ENCODE data around the gene LARGE2.

The LARGE2 gene

DNA sequence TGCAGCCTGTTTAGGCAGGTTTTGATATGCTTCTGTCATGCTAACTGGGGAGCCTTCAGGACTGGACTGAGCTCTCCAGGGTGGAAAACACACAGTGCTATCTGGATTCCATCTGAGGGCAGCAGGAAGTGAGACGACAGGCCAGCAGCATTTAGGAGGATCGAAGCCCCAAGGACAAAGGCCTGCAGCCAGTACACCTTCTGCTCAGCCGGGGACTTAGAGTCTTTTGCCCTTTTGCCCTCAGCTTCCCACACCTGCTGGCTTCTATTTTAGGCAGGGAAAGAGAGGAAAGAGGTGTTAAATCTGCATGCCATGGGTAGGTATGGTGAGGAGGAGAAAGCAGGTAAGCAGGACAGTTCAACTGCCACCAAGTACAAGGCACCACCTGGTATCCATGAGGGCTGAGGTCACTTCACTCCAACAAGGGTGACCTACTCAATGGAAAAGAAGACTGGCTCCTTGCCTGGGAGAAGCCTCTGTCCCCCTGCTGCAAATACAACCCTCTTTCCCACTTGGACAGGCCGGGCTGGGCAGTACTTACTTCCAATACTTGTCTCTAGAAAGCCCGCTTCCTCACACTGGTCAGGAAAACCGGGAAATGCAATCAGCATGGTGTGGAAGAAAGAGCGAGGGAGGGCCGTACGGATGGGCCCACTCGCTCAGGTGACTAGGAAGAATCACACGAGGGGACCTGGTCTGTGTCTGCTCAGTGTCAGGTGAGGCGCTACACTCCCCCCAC, 12.3 kb downstream of the LARGE2 start:
- DNase-seq, result no peak
- no peak for TF ChIP-seq POLR2A (IDR thresholded peaks at IDR 0.05; ENCODE audit: low read length)
- no peak for TF ChIP-seq GATA1 (IDR thresholded peaks at IDR 0.05; ENCODE audit: low read depth, low read length)

- no peak for TF ChIP-seq POLR2A (IDR thresholded peaks at IDR 0.05; ENCODE audit: low read length)
- TF ChIP-seq GATA1 (IDR thresholded peaks at IDR 0.05; ENCODE audit: low read depth, low read length), result no peak
- DNase-seq, result no peak
These were observed 13.1 kb downstream of the LARGE2 start for GRCh38 chr11:45935349-45936064.

- TF ChIP-seq POLR2A (IDR thresholded peaks at IDR 0.05; ENCODE audit: low read length) (no peak), GATA1 (IDR thresholded peaks at IDR 0.05; ENCODE audit: low read depth, low read length) (no peak)
These were observed 14.1 kb downstream of the LARGE2 start for GRCh38 chr11:45936511-45937054.

GRCh38 chr11:45937916-45938315, 15.5 kb downstream of the LARGE2 start:
- no peak for DNase-seq
- no peak for TF ChIP-seq POLR2A (IDR thresholded peaks at IDR 0.05; ENCODE audit: low read length)
- TF ChIP-seq GATA1 (IDR thresholded peaks at IDR 0.05; ENCODE audit: low read depth, low read length), result no peak

More at GRCh38 chr11:45936511-45937054, 14.1 kb downstream of the LARGE2 start:
- DNase-seq, result no peak

DNA sequence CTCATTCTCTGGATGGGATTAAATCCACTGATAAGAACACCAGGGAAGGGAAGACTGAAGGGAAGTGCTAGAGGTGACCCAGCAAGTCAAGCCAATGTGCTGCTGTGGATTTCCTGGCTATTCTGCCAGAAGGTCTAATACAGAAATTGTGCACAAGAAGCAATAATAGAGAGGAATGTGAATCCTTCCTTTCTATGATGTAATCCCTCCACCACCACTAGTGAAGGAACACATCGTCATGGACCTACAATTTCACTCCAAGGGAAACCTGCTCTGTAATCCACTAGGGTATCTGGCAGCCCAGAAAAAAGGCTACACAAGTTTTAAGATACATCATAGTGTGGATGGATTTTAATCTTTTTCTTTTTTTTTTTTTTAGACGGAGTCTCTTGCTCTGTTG, 17.4 kb downstream of the LARGE2 start:
- TF ChIP-seq GATA1 (IDR thresholded peaks at IDR 0.05; ENCODE audit: low read depth, low read length), result no peak
- TF ChIP-seq POLR2A (IDR thresholded peaks at IDR 0.05; ENCODE audit: low read length), result no peak
- no peak for DNase-seq

DNA sequence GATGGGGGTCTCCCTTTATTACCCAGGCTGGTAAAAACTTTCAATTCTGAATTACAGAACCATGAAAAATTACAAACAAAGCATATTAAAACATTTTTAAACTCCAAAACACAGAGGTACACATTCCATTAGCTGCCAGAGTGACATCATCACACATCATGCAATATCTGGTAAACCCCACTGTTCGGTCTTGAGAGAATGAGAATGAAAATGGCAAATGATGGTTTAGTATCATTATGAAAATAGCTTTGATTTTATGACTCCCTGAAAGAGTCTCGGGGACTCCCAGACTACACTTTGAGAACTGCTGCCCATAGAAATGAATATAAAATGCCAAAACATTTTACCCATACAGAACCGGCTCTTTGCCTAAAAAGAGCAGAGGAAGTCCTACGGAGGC, 18.8 kb downstream of the LARGE2 start:
- TF ChIP-seq GATA1 (IDR thresholded peaks at IDR 0.05; ENCODE audit: low read depth, low read length), result no peak
- no peak for TF ChIP-seq POLR2A (IDR thresholded peaks at IDR 0.05; ENCODE audit: low read length)
- peak in 1 of 2 experiments; percentile 47 for DNase-seq

- TF ChIP-seq GATA1 (IDR thresholded peaks at IDR 0.05; ENCODE audit: low read depth, low read length), result no peak
- no peak for TF ChIP-seq POLR2A (IDR thresholded peaks at IDR 0.05; ENCODE audit: low read length)
- DNase-seq, result no peak
These were observed 19.9 kb downstream of the LARGE2 start for GRCh38 chr11:45942381-45942780.

- no peak for TF ChIP-seq GATA1 (IDR thresholded peaks at IDR 0.05; ENCODE audit: low read depth, low read length)
- no peak for TF ChIP-seq POLR2A (IDR thresholded peaks at IDR 0.05; ENCODE audit: low read length)
- no peak for DNase-seq
These were observed 23.0 kb downstream of the LARGE2 start for GRCh38 chr11:45945397-45945999.

GRCh38 chr11:45947885-45948284, 25.4 kb downstream of the LARGE2 start:
- no peak for TF ChIP-seq GATA1 (IDR thresholded peaks at IDR 0.05; ENCODE audit: low read depth, low read length)
- no peak for DNase-seq

DNA sequence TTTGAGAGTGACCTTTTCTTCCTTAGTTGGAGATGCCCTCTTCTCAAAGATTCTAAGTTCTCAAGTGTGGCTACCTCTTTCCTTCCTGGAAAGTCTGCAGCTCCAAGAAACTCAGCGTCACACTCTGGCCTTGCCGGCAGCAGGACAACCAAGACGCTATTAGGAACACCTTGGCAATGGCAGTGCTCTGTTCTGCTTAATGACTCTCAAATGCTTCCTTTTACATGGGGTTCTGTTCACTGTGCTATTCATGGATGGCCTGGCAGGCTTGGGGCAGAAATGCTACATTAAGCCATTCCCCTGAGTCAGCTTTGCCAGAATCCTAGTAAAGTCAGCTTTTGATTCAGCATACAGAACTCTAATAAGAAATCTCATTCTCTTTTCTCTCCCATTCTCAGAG, 25.9 kb downstream of the LARGE2 start:
- no peak for TF ChIP-seq GATA1 (IDR thresholded peaks at IDR 0.05; ENCODE audit: low read depth, low read length)
- no peak for TF ChIP-seq POLR2A (IDR thresholded peaks at IDR 0.05; ENCODE audit: low read length)

DNA sequence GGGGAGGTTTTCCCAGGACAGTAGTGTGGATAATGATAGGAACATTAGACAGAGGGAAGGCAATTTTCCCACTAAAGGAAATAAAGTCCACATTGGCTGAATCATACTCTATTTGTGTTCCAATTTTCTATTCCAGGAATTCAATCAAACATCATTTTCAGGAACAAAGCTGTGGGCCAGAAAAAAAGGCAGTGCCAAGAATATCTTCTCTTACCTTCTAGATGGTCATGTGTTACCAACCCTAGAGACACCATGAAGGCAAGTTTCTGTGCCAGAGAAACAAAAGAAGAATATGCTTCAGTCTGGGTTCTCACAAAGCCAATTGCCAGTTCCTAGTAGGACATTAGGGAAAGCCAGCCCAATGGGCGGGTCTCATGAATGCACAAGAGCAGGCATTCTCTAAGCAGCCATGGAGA, 27.5 kb downstream of the LARGE2 start:
- no peak for DNase-seq
- TF ChIP-seq GATA1 (IDR thresholded peaks at IDR 0.05; ENCODE audit: low read depth, low read length) (no peak), POLR2A (IDR thresholded peaks at IDR 0.05; ENCODE audit: low read length) (no peak)

More for the DNA sequence above, 25.9 kb downstream of the LARGE2 start:
- DNase-seq, result no peak

GRCh38 chr11:45959851-45960250, 37.4 kb downstream of the LARGE2 start:
- TF ChIP-seq POLR2A (IDR thresholded peaks at IDR 0.05; ENCODE audit: low read length), result no peak
- no peak for TF ChIP-seq GATA1 (IDR thresholded peaks at IDR 0.05; ENCODE audit: low read depth, low read length)

GRCh38 chr11:45960387-45961095, 38.1 kb downstream of the LARGE2 start:
- TF ChIP-seq GATA1 (IDR thresholded peaks at IDR 0.05; ENCODE audit: low read depth, low read length) (no peak), POLR2A (IDR thresholded peaks at IDR 0.05; ENCODE audit: low read length) (no peak)
- DNase-seq, result no peak

More at GRCh38 chr11:45959851-45960250, 37.4 kb downstream of the LARGE2 start:
- no peak for DNase-seq
